Osteoblast (primary cell): ENCODE results near the gene RAD51B. TPM values are rescaled to one million over a fixed set of nuclear protein-coding genes. Genes with fewer than 3 reads are reported as not detected.

ENCODE experiments used
- DNase-seq: peaks from one replicate; pipeline ENCODE4 v3.0.0; 2011; ENCODE audit warnings: low spot score, mixed read lengths; ENCODE audit not compliant: insufficient read length; ENCODE audit errors: missing footprints
- H2AFZ ChIP-seq: 2 replicates; pipeline ENCODE4 v1.6.0; 2011; ENCODE audit warnings: mild to moderate bottlenecking, low read length
- H3K27ac ChIP-seq: 2 replicates; pipeline ENCODE4 v1.5.1; 2011; ENCODE audit warnings: mild to moderate bottlenecking, low read depth, low read length, moderate library complexity
- H3K27me3 ChIP-seq: 2 replicates; pipeline ENCODE4 v1.6.0; 2012; ENCODE audit warnings: mild to moderate bottlenecking, control low read depth, inconsistent platforms, low read length, moderate library complexity; ENCODE audit not compliant: insufficient read depth
- H3K36me3 ChIP-seq: 2 replicates; pipeline ENCODE4 v1.5.1; 2011; ENCODE audit warnings: mild to moderate bottlenecking, low read length, control low read depth, moderate library complexity; ENCODE audit not compliant: insufficient read depth
- H3K4me1 ChIP-seq: 2 replicates; pipeline ENCODE4 v1.5.1; 2011; ENCODE audit warnings: mild to moderate bottlenecking, low read length, control low read depth, moderate library complexity; ENCODE audit not compliant: insufficient read depth
- H3K4me2 ChIP-seq: 2 replicates; pipeline ENCODE4 v1.6.0; 2011; ENCODE audit warnings: mild to moderate bottlenecking, low read length; ENCODE audit not compliant: insufficient read depth
- H3K4me3 ChIP-seq: fragments of 200-600 bp; sonication (generic); 3 replicates; pipeline ENCODE4 v1.5.1; 2012; ENCODE audit warnings: mild to moderate bottlenecking, low read length, inconsistent platforms; ENCODE audit not compliant: insufficient read depth
- H3K79me2 ChIP-seq: 2 replicates; pipeline ENCODE4 v1.6.0; 2012; ENCODE audit warnings: mild to moderate bottlenecking, low read length, control low read depth, inconsistent platforms; ENCODE audit not compliant: insufficient read depth
- H3K9me3 ChIP-seq: 2 replicates; pipeline ENCODE4 v1.5.1; 2011; ENCODE audit warnings: low read depth, low read length, control low read depth
- H4K20me1 ChIP-seq: 2 replicates; pipeline ENCODE4 v1.6.0; 2012; ENCODE audit warnings: mild to moderate bottlenecking, low read length, control low read depth; ENCODE audit not compliant: insufficient read depth
- CTCF ChIP-seq: IDR thresholded peaks from 2 replicates; pipeline ENCODE4 v1.5.1; 2011; ENCODE audit warnings: mild to moderate bottlenecking, low read depth, low read length, moderate library complexity; ENCODE audit errors: extremely low read depth
- total RNA-seq: library from RNA; depleted of rRNA; stranded (reverse); fragments of >200 nt; gene quantifications from 2 replicates; pipeline ENCODE4 v1.2.3, GENCODE V29; 2012

Gene RAD51B
- total RNA-seq, 1 donor, result 13.8 TPM

- DNase-seq, result no peak
- Histone ChIP-seq H2AFZ (no peak overlapping the region), H3K9me3 (no peaks in the 10 kb centered on the region), H3K27me3 (no peaks in the 10 kb centered on the region), H3K27ac (no peak overlapping the region), H3K4me3 (no peak overlapping the region), H3K4me2 (no peak overlapping the region), H3K79me2 (no peaks in the 10 kb centered on the region), H3K36me3 (no peaks in the 10 kb centered on the region), H4K20me1 (no peaks in the 10 kb centered on the region), H3K4me1 (peaks cover 12% of the 10 kb centered on the region)
- no peak for TF ChIP-seq CTCF
These were observed 740.4 kb downstream of the RAD51B start for GRCh38 chr14:68559949-68560348.

- Histone ChIP-seq H3K9me3 (no peaks in the 10 kb centered on the region), H2AFZ (peak overlapping the region; percentile 1), H3K4me3 (no peak overlapping the region), H3K4me2 (no peak overlapping the region), H4K20me1 (no peaks in the 10 kb centered on the region), H3K27ac (no peak overlapping the region), H3K4me1 (peaks cover 7% of the 10 kb centered on the region), H3K27me3 (no peaks in the 10 kb centered on the region), H3K36me3 (no peaks in the 10 kb centered on the region), H3K79me2 (no peaks in the 10 kb centered on the region)
- TF ChIP-seq CTCF, result no peak
- no peak for DNase-seq
These were observed 742.0 kb downstream of the RAD51B start for GRCh38 chr14:68561531-68562007.

- Histone ChIP-seq H3K79me2 (no peaks in the 10 kb centered on the region), H4K20me1 (no peaks in the 10 kb centered on the region), H3K27ac (no peak overlapping the region), H3K9me3 (no peaks in the 10 kb centered on the region), H3K4me1 (peaks cover 7% of the 10 kb centered on the region), H2AFZ (no peak overlapping the region), H3K27me3 (no peaks in the 10 kb centered on the region), H3K36me3 (no peaks in the 10 kb centered on the region), H3K4me3 (no peak overlapping the region), H3K4me2 (no peak overlapping the region)
- no peak for DNase-seq
- no peak for TF ChIP-seq CTCF
These were observed 743.3 kb downstream of the RAD51B start for GRCh38 chr14:68562911-68563250.

GRCh38 chr14:68563251-68564131 lies 743.9 kb downstream of the RAD51B start:
- no peak overlapping the region for H3K4me2 ChIP-seq
- TF ChIP-seq CTCF, result no peak
- no peak overlapping the region for H3K4me3 ChIP-seq

More at GRCh38 chr14:68563251-68564131, 743.9 kb downstream of the RAD51B start:
- H3K4me1 ChIP-seq, result peaks cover 7% of the 10 kb centered on the region
- no peaks in the 10 kb centered on the region for H3K36me3 ChIP-seq
- no peaks in the 10 kb centered on the region for H4K20me1 ChIP-seq
- H3K9me3 ChIP-seq, result no peaks in the 10 kb centered on the region
- DNase-seq, result no peak
- H2AFZ ChIP-seq, result peak overlapping the region; percentile 56
- H3K79me2 ChIP-seq, result no peaks in the 10 kb centered on the region
- H3K27ac ChIP-seq, result no peak overlapping the region
- no peaks in the 10 kb centered on the region for H3K27me3 ChIP-seq
